Neuronal stem cell (in vitro differentiated cells): ENCODE results near the gene SATL1.
A peak's percentile ranks its signal among the peaks of the same experiment; 100 is the strongest.

Experiments
- DNase-seq: peaks from one replicate; pipeline ENCODE4 v3.0.0-alpha.2; 2013; ENCODE audit warnings: low spot score
- H2AFZ ChIP-seq: one replicate; pipeline ENCODE4 v1.6.1; 2013; ENCODE audit warnings: mild to moderate bottlenecking, low read length, inconsistent platforms
- H2AK5ac ChIP-seq: 2 replicates; pipeline ENCODE4 v1.6.1; 2013; ENCODE audit warnings: low read depth, mild to moderate bottlenecking, inconsistent platforms, low read length, moderate library complexity, mixed read lengths
- H2BK120ac ChIP-seq: 2 replicates; pipeline ENCODE4 v1.6.1; 2013; ENCODE audit warnings: low read depth, mild to moderate bottlenecking, inconsistent platforms, low read length, moderate library complexity, mixed read lengths
- H2BK12ac ChIP-seq: one replicate; pipeline ENCODE4 v1.6.1; 2013; ENCODE audit warnings: low read length, inconsistent platforms
- H2BK15ac ChIP-seq: 2 replicates; pipeline ENCODE4 v1.6.1; 2013; ENCODE audit warnings: mild to moderate bottlenecking, low read length, inconsistent platforms, mixed read lengths
- H2BK5ac ChIP-seq: one replicate; pipeline ENCODE4 v1.6.1; 2013; ENCODE audit warnings: inconsistent platforms, mild to moderate bottlenecking, low read length, moderate library complexity
- H3K14ac ChIP-seq: one replicate; pipeline ENCODE4 v1.6.1; 2013; ENCODE audit warnings: low read length, inconsistent platforms
- H3K18ac ChIP-seq: 2 replicates; pipeline ENCODE4 v1.6.1; 2013; ENCODE audit warnings: low read length, inconsistent platforms
- H3K23ac ChIP-seq: 2 replicates; pipeline ENCODE4 v1.6.1; 2013; ENCODE audit warnings: low read depth, mild to moderate bottlenecking, mixed read lengths, low read length, inconsistent platforms; ENCODE audit not compliant: poor library complexity
- H3K27ac ChIP-seq: replicated peaks from 3 replicates; pipeline ENCODE4 v1.5.1; 2013; ENCODE audit warnings: low read length, inconsistent platforms
- H3K27me3 ChIP-seq, 3 experiments: 2 replicates each; pipeline ENCODE4 v1.6.1; 2013; ENCODE audit warnings: low read length in 3 of 3, mild to moderate bottlenecking in 2 of 3, inconsistent platforms in 1 of 3, low read depth in 1 of 3, mixed read lengths in 1 of 3, moderate library complexity in 1 of 3; ENCODE audit not compliant: control insufficient read depth in 3 of 3, insufficient read depth in 3 of 3
- H3K36me3 ChIP-seq, 2 donors: replicated peaks in 1 of 2; 2 replicates each; pipeline ENCODE4 v1.6.1; 2013; ENCODE audit warnings: low read length in 2 of 2; ENCODE audit not compliant: control insufficient read depth in 2 of 2, insufficient read depth in 2 of 2
- H3K4ac ChIP-seq: 2 replicates; pipeline ENCODE4 v1.6.1; 2013; ENCODE audit warnings: inconsistent platforms, mild to moderate bottlenecking, low read length, moderate library complexity
- H3K4me1 ChIP-seq, 2 donors: 1 replicate in 1 of 2; 2 replicates in 1 of 2; pipeline ENCODE4 v1.6.1; 2013; ENCODE audit warnings: low read length in 2 of 2, low read depth in 1 of 2; ENCODE audit not compliant: control insufficient read depth in 2 of 2, insufficient read depth in 1 of 2
- H3K4me2 ChIP-seq: one replicate; pipeline ENCODE4 v1.6.1; 2013; ENCODE audit warnings: mild to moderate bottlenecking, low read length, inconsistent platforms; ENCODE audit not compliant: insufficient read depth, poor library complexity, severe bottlenecking
- H3K4me3 ChIP-seq, 2 donors: 2 replicates each; pipeline ENCODE4 v1.5.1; 2013; ENCODE audit warnings: low read length in 2 of 2, mild to moderate bottlenecking in 2 of 2, inconsistent platforms in 1 of 2, moderate library complexity in 1 of 2
- H3K79me1 ChIP-seq: one replicate; pipeline ENCODE4 v1.6.1; 2013; ENCODE audit warnings: low read depth, mild to moderate bottlenecking, inconsistent platforms, low read length, moderate library complexity
- H3K9ac ChIP-seq: one replicate; pipeline ENCODE4 v1.6.1; 2013; ENCODE audit warnings: mild to moderate bottlenecking, low read depth, low read length, inconsistent platforms; ENCODE audit not compliant: poor library complexity
- H3K9me3 ChIP-seq, 2 donors: replicated peaks in 1 of 2; 2 replicates each; pipeline versions ENCODE3 to v1.6.1; 2013; ENCODE audit warnings: low read length in 2 of 2, mild to moderate bottlenecking in 2 of 2, inconsistent platforms in 1 of 2, low read depth in 1 of 2, mixed read lengths in 1 of 2, moderate library complexity in 1 of 2; ENCODE audit not compliant: control insufficient read depth in 2 of 2, insufficient read depth in 1 of 2
- H4K8ac ChIP-seq: one replicate; pipeline ENCODE4 v1.6.1; 2013; ENCODE audit warnings: low read depth, mild to moderate bottlenecking, inconsistent platforms, low read length, moderate library complexity
- H4K91ac ChIP-seq: one replicate; pipeline ENCODE4 v1.6.1; 2013; ENCODE audit warnings: low read length, low read depth, mild to moderate bottlenecking, inconsistent platforms; ENCODE audit not compliant: poor library complexity
- WGBS, 2 donors: extraction: QIAGEN DNeasy Blood & Tissue Kit; methylation state at CpG; one replicate each; pipeline ENCODE4 v1.1.7; 2013; ENCODE audit warnings: missing lambda C conversion rate in 2 of 2, mixed read lengths in 1 of 2; ENCODE audit not compliant: insufficient read length in 2 of 2, insufficient replicate concordance in 1 of 2; ENCODE audit errors: extremely low coverage in 2 of 2; 5-methylcytosine and 5-hydroxymethylcytosine counted together

SATL1 gene

DNA sequence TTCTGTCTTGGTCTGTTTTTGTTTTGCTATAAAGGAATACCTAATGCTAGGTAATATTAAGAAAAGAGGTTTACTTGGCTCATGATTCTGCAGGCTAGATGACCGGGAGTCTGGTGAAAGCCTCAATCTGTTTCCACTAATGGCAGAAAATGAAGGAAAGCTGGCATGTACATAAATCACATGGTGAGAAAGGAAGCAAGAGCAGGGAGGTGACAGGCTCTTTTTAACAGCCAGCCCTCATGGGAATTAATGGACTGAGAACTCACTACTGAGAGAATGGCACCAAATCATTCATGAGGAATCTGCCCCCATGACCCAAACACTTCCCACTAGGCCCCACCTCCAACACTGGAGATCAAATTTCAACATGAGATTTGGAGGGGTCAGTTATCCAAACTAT is 27.6 kb downstream of the SATL1 start:
- WGBS, 2 donors: no CpG with 5 or more reads among the region's 1 CpG
- no peak overlapping the region for H4K91ac ChIP-seq
- H2AK5ac ChIP-seq: no peak overlapping the region
- no peaks in the 10 kb centered on the region for H3K36me3 ChIP-seq
- no peak overlapping the region for H3K27ac ChIP-seq
- no peak overlapping the region for H2BK5ac ChIP-seq
- H2BK120ac ChIP-seq: no peak overlapping the region
- no peak overlapping the region for H2BK15ac ChIP-seq
- no peak overlapping the region for H3K23ac ChIP-seq
- H4K8ac ChIP-seq: no peak overlapping the region
- no peak overlapping the region for H3K4me3 ChIP-seq
- H3K79me1 ChIP-seq: no peaks in the 10 kb centered on the region
- H3K27me3 ChIP-seq: no peaks in the 10 kb centered on the region
- no peak overlapping the region for H3K4ac ChIP-seq
- H3K4me2 ChIP-seq: no peak overlapping the region
- no peak overlapping the region for H3K9ac ChIP-seq
- H3K9me3 ChIP-seq: no peaks in the 10 kb centered on the region
- H3K4me1 ChIP-seq: no peaks in the 10 kb centered on the region
- H3K18ac ChIP-seq: no peak overlapping the region
- no peak for DNase-seq
- H3K14ac ChIP-seq: no peak overlapping the region
- H2BK12ac ChIP-seq: no peak overlapping the region
- H2AFZ ChIP-seq: no peak overlapping the region

DNA sequence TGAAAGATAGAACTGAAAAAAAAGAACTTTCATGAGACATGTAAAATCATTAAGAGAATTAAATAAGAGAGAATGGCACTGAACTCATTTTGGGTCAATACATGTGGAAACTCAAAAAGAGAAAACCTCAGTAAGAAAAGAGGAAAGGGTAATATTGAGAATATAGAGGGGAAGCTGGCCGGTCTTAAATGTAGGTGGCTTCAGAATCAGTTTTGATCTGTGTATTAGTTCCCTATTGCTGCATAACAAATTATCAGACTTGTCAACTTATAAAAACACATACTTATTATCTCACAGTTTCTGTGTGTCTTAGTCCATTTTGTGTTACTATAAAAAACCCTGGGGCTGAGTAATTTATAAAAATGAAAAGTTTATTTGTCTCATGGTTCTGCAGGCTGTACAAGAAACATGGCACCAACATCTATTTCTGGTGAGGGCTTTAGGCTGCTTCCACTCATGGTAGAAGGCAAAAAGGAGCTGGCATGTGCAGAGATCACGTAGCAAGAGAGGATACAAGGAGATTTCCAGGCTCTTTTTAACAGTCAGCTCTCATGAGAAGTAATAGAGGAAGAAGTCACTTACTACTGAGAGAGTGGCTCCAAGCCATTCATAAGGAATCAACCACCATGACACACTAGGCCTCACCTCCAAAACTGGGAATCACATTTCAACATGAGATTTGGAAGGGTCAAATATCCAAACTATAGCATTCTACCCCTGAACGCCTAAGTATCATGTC is 29.6 kb downstream of the SATL1 start:
- H3K23ac ChIP-seq: no peak overlapping the region
- no peak for DNase-seq
- no peak overlapping the region for H2BK15ac ChIP-seq
- H2AK5ac ChIP-seq: no peak overlapping the region
- H3K27ac ChIP-seq: no peak overlapping the region
- H3K79me1 ChIP-seq: no peaks in the 10 kb centered on the region
- H3K4ac ChIP-seq: no peak overlapping the region
- no peak overlapping the region for H2BK12ac ChIP-seq
- H3K4me1 ChIP-seq: no peaks in the 10 kb centered on the region
- H3K9me3 ChIP-seq: no peaks in the 10 kb centered on the region
- no peak overlapping the region for H3K4me2 ChIP-seq
- H3K27me3 ChIP-seq: no peaks in the 10 kb centered on the region
- H2AFZ ChIP-seq: no peak overlapping the region
- H2BK120ac ChIP-seq: no peak overlapping the region
- H3K18ac ChIP-seq: no peak overlapping the region
- H4K91ac ChIP-seq: no peak overlapping the region
- H3K36me3 ChIP-seq: no peaks in the 10 kb centered on the region
- no peak overlapping the region for H3K4me3 ChIP-seq
- H2BK5ac ChIP-seq: no peak overlapping the region
- no CpG with 5 or more reads among the region's 3 CpGs for WGBS, 2 donors
- H3K14ac ChIP-seq: no peak overlapping the region
- no peak overlapping the region for H3K9ac ChIP-seq
- H4K8ac ChIP-seq: no peak overlapping the region

DNA sequence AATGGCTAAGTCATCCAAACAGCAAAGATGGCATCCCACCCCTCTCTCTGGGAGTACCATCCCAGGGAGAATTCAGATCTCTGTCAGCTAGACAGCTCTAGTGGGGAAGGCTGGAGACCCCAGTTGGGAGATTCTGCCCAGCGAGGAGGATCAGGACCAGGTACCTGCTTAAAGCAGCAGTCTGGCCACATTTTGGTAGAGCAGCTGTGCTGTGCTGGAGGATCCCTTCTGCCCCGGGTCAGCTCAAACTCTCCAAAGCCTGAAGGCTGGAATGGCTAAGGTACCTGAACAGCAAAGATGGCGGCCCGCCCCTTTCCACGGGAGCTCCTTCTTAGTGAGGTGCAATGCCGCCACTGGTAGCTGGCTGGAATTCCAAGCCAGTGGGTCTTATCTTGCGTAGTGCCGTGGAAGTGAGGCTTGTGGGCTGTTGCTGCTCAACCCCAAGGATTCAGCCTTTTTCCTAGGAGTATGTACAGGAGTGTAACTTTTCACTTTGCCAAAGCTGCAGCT is 40.1 kb downstream of the SATL1 start:
- Histone ChIP-seq H3K4me1 (peaks cover 0 to 6% of the 10 kb centered on the region in 2 donors), H3K9me3 (no peaks in the 10 kb centered on the region), H2AK5ac (no peak overlapping the region), H3K9ac (no peak overlapping the region), H2BK5ac (no peak overlapping the region), H2AFZ (no peak overlapping the region), H3K14ac (no peak overlapping the region), H4K91ac (no peak overlapping the region), H3K27me3 (no peaks in the 10 kb centered on the region), H2BK12ac (no peak overlapping the region), H3K27ac (peak overlapping the region; percentile 57), H2BK120ac (no peak overlapping the region), H3K79me1 (no peaks in the 10 kb centered on the region), H3K4me3 (no peak overlapping the region), H3K4me2 (no peak overlapping the region), H3K4ac (no peak overlapping the region), H3K18ac (no peak overlapping the region), H3K23ac (no peak overlapping the region), H3K36me3 (no peaks in the 10 kb centered on the region), H4K8ac (no peak overlapping the region), H2BK15ac (no peak overlapping the region)
- DNase-seq: no peak
- no CpG with 5 or more reads among the region's 8 CpGs for WGBS, 2 donors

DNA sequence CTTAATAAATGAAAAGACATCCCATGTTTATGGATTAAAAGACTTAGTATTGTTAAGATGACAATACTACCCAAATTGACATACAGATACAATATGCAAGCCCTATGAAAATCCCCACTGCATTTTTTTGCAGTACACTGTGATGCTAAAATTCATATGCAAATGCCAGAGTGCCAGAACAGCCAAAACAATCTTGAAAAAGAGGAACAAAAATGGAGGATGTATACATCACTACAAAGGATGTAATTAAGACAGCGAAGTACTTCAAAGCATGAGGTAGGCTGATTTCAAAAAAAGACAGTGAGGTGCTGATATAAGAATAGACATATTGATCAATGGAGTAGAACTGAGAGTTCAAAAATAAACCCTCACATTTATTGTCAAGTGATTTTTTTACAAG is 47.3 kb downstream of the SATL1 start:
- no peak overlapping the region for H2AK5ac ChIP-seq
- H3K4me3 ChIP-seq: no peak overlapping the region
- no peak overlapping the region for H3K18ac ChIP-seq
- no peak overlapping the region for H3K4ac ChIP-seq
- H3K23ac ChIP-seq: no peak overlapping the region
- no peak for DNase-seq
- H2BK5ac ChIP-seq: no peak overlapping the region
- H3K27me3 ChIP-seq: no peaks in the 10 kb centered on the region
- no peak overlapping the region for H4K8ac ChIP-seq
- no peak overlapping the region for H2AFZ ChIP-seq
- H3K4me2 ChIP-seq: no peak overlapping the region
- H3K9ac ChIP-seq: no peak overlapping the region
- WGBS, 2 donors: no CpG with 5 or more reads among the region's 1 CpG
- no peak overlapping the region for H3K27ac ChIP-seq
- no peak overlapping the region for H3K14ac ChIP-seq
- no peaks in the 10 kb centered on the region for H3K4me1 ChIP-seq
- no peaks in the 10 kb centered on the region for H3K9me3 ChIP-seq
- no peak overlapping the region for H2BK15ac ChIP-seq
- no peaks in the 10 kb centered on the region for H3K79me1 ChIP-seq
- no peak overlapping the region for H2BK120ac ChIP-seq
- H2BK12ac ChIP-seq: no peak overlapping the region
- H4K91ac ChIP-seq: no peak overlapping the region
- no peaks in the 10 kb centered on the region for H3K36me3 ChIP-seq
